Activated naive CD4-positive, alpha-beta T cell treated with anti-CD3 and anti-CD28 coated beads, Interleukin-2, amount 10 ng/mL, durations not matched to agents 7 days and 5 days (primary cell): ENCODE results near the gene LRP6.

ENCODE experiments used
- CTCF ChIA-PET: fragments of 350-600 bp; sonication (Branson Sonifier 250); formaldehyde crosslinking; loops from one replicate; lab custom pipeline; 2021; ENCODE audit warnings: antibody characterized with exemption; lab: Charles Lee
- DNase-seq: peaks from one replicate; pipeline ENCODE4 v3.0.0-alpha.2; 2020
- H3K27ac Mint-ChIP-seq: one replicate; pipeline ENCODE4 v1.8.0; 2021; ENCODE audit warnings: mild to moderate bottlenecking, moderate library complexity, mixed read lengths
- H3K27me3 Mint-ChIP-seq: one replicate; pipeline ENCODE4 v1.8.0; 2021; ENCODE audit warnings: mild to moderate bottlenecking, mixed read lengths
- H3K36me3 Mint-ChIP-seq: one replicate; pipeline ENCODE4 v1.8.0; 2021; ENCODE audit warnings: mixed read lengths
- H3K4me1 Mint-ChIP-seq: one replicate; pipeline ENCODE4 v1.8.0; 2021; ENCODE audit warnings: mixed read lengths
- H3K4me3 Mint-ChIP-seq: one replicate; pipeline ENCODE4 v1.8.0; 2021; ENCODE audit warnings: mild to moderate bottlenecking, moderate library complexity, mixed read lengths
- H3K9me3 Mint-ChIP-seq: one replicate; pipeline ENCODE4 v1.8.0; 2021; ENCODE audit warnings: mixed read lengths

The LRP6 gene

DNA sequence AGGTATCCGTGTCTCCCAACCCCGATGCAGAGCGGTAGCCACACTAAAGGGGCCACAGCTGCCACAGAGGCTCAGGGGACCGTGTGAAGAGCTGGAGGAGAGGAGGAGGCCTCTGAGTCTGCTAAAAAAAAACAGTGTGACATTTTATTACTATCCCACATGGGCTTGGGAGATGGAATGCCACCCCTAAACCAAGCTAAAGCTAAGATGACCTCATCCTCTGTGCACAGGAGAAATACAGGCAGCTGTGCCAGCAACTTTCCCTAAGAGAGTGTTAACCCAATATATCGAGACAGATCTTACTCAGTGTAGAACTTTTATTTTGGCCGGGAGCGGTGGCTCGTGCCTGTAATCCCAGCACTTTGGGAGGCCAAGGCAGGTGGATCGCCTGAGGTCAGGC, 178.1 kb downstream of the LRP6 start:
- Mint-ChIP-seq H3K36me3 (peaks cover 6% of the 10 kb centered on the region), H3K4me3 (no peak overlapping the region), H3K4me1 (no peaks in the 10 kb centered on the region), H3K9me3 (no peaks in the 10 kb centered on the region), H3K27me3 (peaks cover 4% of the 10 kb centered on the region), H3K27ac (no peak overlapping the region)
- DNase-seq = no peak
- CTCF ChIA-PET = interaction anchor here (0.6 kb wide), 1 partner anchor 246 kb away, joined by 3 read pairs; no protein-coding TSS in a partner anchor

- peaks cover 6% of the 10 kb centered on the region for H3K36me3 Mint-ChIP-seq
- no peak overlapping the region for H3K27ac Mint-ChIP-seq
- CTCF ChIA-PET = no interaction called here
These were observed 178.7 kb downstream of the LRP6 start for GRCh38 chr12:12088147-12088546.

DNA sequence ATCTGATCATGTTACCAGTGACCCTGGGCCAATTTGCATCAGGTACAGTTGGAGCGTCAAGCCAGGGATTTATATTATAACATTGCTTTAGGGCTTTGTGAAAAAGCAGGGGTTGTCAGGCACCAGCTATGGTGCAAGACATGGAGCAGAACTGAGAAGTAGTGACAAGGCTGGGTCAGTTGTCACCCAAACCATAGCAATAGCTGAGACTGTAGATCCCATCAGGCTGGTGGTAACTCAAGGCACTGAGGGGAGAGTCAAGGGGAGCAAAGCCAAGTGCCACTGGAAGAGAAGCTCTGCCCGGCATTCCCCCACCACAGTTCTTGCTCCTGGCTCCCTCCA, 179.2 kb downstream of the LRP6 start:
- Mint-ChIP-seq H3K4me3 (no peak overlapping the region), H3K36me3 (peaks cover 6% of the 10 kb centered on the region), H3K27me3 (peaks cover 4% of the 10 kb centered on the region), H3K9me3 (no peaks in the 10 kb centered on the region), H3K27ac (no peak overlapping the region), H3K4me1 (no peaks in the 10 kb centered on the region)
- no peak for DNase-seq
- CTCF ChIA-PET = interaction anchor here (0.8 kb wide), 1 partner anchor 15 kb away, joined by 4 read pairs; no protein-coding TSS in a partner anchor

More at GRCh38 chr12:12088147-12088546, 178.7 kb downstream of the LRP6 start:
- Mint-ChIP-seq H3K9me3 (no peaks in the 10 kb centered on the region), H3K4me3 (no peak overlapping the region), H3K27me3 (peaks cover 4% of the 10 kb centered on the region), H3K4me1 (no peaks in the 10 kb centered on the region)
- no peak for DNase-seq

DNA sequence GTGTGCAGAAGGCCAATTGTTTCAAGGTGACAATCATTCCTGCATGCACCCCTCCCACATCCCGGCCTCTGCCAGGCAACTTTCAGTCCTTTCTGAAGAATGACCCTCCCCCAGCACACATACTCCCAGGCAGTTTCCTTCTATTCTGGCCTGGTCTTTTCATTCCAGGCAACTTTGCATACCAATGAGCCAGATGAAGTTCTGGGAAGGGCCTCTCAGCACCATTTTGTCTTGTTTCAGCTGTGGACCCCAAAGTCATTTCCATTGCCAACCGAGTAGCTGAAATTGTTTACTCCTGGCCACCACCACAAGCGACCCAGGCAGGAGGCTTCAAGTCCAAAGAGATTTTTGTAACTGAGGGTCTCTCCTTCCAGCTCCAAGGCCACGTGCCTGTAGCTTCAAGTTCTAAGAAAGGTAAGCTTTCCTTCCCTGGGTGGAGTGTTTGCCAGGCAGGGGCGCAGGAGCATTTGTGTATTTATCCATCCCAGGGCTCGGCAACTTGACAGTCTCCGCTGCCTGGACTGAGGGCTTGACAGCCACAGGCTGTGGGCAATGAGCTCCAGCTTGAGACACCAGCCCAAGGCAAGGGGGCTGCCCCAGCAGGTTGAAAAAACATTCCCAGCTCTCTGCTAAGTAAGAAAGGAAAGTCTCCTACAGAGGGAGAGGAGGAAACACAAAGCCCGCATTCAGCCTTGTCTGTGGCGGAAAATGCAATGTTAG, 179.7 kb downstream of the LRP6 start:
- H3K9me3 Mint-ChIP-seq = no peaks in the 10 kb centered on the region
- H3K27me3 Mint-ChIP-seq = peaks cover 4% of the 10 kb centered on the region
- no peak overlapping the region for H3K4me3 Mint-ChIP-seq

DNA sequence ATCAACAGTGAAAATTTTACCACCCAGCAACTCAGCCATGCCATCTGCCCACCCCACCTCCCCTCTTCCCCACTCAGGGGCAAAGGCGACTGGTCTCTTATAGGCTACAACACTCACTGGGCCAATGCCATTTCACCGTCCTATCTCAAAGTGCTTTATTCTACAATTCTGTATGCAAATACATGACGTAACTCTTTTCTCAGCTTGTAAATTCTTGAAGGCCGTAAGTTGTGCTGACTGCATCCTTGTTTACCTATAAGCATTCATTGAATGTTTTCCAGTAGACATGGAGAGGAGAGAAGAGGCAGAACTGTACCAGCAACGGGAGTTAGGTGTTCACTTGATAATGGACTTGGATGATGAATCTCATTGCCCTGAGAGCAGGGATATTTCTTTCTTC, 180.5 kb downstream of the LRP6 start:
- H3K9me3 Mint-ChIP-seq = no peaks in the 10 kb centered on the region
- peaks cover 6% of the 10 kb centered on the region for H3K36me3 Mint-ChIP-seq
- peaks cover 3% of the 10 kb centered on the region for H3K27me3 Mint-ChIP-seq
- no peak for DNase-seq
- H3K27ac Mint-ChIP-seq = no peak overlapping the region
- H3K4me3 Mint-ChIP-seq = no peak overlapping the region
- H3K4me1 Mint-ChIP-seq = peaks cover 4% of the 10 kb centered on the region
- CTCF ChIA-PET = no interaction called here

More for the DNA sequence above, 179.7 kb downstream of the LRP6 start:
- Mint-ChIP-seq H3K36me3 (peaks cover 6% of the 10 kb centered on the region), H3K27ac (no peak overlapping the region), H3K4me1 (no peaks in the 10 kb centered on the region)
- CTCF ChIA-PET = interaction anchor here (0.6 to 0.8 kb wide), 2 partner anchors 9 to 14 kb away, joined by 3 to 4 read pairs; no protein-coding TSS in a partner anchor
- DNase-seq = no peak

DNA sequence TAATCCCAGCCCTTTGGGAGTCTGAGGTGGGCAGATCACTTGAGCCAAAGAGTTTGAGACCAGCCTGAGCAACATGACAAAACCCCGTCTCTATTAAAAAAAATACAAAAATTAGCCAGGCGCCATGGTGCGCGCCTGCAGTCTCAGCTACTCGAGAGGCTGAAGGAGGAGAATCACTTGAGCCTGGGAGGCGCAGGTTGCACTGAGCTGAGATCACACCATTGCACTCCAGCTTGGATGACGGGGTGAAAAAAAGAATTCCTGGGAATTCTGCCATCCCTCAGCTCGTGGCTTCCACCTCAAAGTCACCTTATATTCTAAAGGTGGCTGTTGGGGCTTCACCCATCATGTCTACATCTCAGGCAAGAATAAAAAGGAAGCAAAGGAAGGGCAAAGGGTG, 183.2 kb downstream of the LRP6 start:
- CTCF ChIA-PET = no interaction called here
- H3K36me3 Mint-ChIP-seq = peaks cover 5% of the 10 kb centered on the region
- DNase-seq = no peak
- no peaks in the 10 kb centered on the region for H3K27me3 Mint-ChIP-seq
- peaks cover 4% of the 10 kb centered on the region for H3K4me1 Mint-ChIP-seq
- no peak overlapping the region for H3K4me3 Mint-ChIP-seq
- no peaks in the 10 kb centered on the region for H3K9me3 Mint-ChIP-seq
- no peak overlapping the region for H3K27ac Mint-ChIP-seq

DNA sequence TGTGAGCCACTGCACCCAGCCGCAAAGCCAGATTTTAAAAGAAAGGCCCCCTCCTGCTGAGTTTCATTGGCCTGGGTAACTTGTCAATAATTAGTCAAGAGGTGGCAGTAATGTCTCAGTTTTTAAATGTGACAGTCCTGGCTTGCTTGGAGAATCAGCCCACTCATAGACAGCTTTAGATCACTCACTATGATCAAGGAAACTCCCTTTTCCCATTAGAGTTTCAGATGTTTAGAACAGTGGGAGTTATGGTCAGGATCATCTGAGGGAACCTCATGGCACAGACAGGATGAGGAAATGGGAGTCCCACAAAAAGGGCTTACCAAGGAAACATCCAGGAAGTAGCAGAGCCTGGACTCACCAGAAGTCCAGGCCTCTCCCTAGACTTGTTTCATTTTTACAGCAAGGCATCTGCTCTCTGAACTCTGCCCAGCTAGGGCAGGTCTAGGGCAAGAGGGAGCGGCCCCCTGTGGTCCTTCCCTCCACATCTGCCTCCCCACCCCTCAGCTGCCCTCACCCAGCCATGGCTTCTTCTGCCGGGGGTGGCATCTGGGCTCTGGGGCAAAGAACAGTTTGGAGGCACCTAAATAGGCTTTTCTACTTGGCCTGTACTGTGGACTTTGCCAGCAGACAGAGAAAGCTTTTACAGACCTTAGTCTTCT, 184.9 kb downstream of the LRP6 start:
- no peak overlapping the region for H3K4me3 Mint-ChIP-seq
- CTCF ChIA-PET = interaction anchor here (1.0 to 2.0 kb wide), 3 partner anchors 10 to 251 kb away, joined by 3 to 12 read pairs (median 3); no protein-coding TSS in a partner anchor
- H3K27me3 Mint-ChIP-seq = no peaks in the 10 kb centered on the region
- peaks cover 4% of the 10 kb centered on the region for H3K4me1 Mint-ChIP-seq
- H3K27ac Mint-ChIP-seq = no peak overlapping the region
- H3K36me3 Mint-ChIP-seq = no peaks in the 10 kb centered on the region
- no peaks in the 10 kb centered on the region for H3K9me3 Mint-ChIP-seq
- no peak for DNase-seq

- CTCF ChIA-PET = no interaction called here
- H3K4me3 Mint-ChIP-seq = no peak overlapping the region
- H3K9me3 Mint-ChIP-seq = no peaks in the 10 kb centered on the region
- DNase-seq = no peak
- H3K36me3 Mint-ChIP-seq = no peaks in the 10 kb centered on the region
- H3K27ac Mint-ChIP-seq = no peak overlapping the region
- peaks cover 4% of the 10 kb centered on the region for H3K4me1 Mint-ChIP-seq
- H3K27me3 Mint-ChIP-seq = no peaks in the 10 kb centered on the region
These were observed 187.6 kb downstream of the LRP6 start for GRCh38 chr12:12079291-12079690.

DNA sequence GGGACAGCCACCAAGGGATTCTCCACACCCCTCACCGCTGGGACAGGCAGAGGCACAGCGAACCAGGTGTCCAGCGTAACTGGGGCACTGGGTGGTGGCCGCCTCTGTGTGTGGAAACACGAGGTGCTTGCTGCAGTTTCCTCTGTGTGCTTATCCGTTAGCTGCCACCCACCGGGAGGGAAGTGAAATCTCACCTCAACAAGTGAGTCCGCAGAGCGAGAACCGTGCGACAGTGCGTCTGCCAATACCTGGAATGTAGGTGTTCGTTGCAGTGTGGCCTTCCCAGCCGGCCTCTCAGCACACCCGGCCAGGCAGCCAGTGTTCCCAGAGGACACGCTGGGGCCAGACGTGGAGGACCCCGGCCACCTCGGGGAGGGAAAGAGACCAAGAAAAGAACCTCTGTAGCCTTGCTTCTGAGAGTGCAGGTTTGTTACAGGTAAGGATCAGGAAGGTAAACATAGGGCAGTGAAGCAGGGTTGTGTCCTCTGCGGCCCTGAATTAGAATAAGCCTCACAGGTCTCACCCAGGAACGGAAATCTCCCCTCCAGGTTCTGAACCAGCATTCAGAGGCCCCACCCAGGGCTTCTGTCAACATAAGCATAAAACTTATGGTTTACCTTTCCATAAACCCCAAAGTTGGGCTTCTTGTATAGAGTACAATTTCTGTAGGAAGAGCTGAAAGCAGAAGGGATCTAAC, 194.6 kb downstream of the LRP6 start:
- CTCF ChIA-PET = interaction anchor here (0.6 to 1.7 kb wide), 11 partner anchors 10 to 517 kb away, joined by 3 to 11 read pairs (median 3); no protein-coding TSS in a partner anchor
- peaks cover 4% of the 10 kb centered on the region for H3K36me3 Mint-ChIP-seq
- H3K27me3 Mint-ChIP-seq = peaks cover 6% of the 10 kb centered on the region
- H3K27ac Mint-ChIP-seq = peak overlapping the region; percentile 91
- peak; percentile 78 for DNase-seq
- peaks cover 37% of the 10 kb centered on the region for H3K4me1 Mint-ChIP-seq
- no peaks in the 10 kb centered on the region for H3K9me3 Mint-ChIP-seq
- peak overlapping the region; percentile 83 for H3K4me3 Mint-ChIP-seq

- no peaks in the 10 kb centered on the region for H3K9me3 Mint-ChIP-seq
- CTCF ChIA-PET = interaction anchor here (0.6 to 1.7 kb wide), 11 partner anchors 11 to 518 kb away, joined by 3 to 11 read pairs (median 3); no protein-coding TSS in a partner anchor
- H3K27ac Mint-ChIP-seq = peak within 1 kb of the TSS; percentile 91
- peak within 1 kb of the TSS; percentile 83 for H3K4me3 Mint-ChIP-seq
- peaks cover 6% of the 10 kb centered on the region for H3K27me3 Mint-ChIP-seq
- peaks cover 4% of the 10 kb centered on the region for H3K36me3 Mint-ChIP-seq
- peak; percentile 58 for DNase-seq
- peaks cover 37% of the 10 kb centered on the region for H3K4me1 Mint-ChIP-seq
These were observed 195.9 kb downstream of the LRP6 start, which contains the start of gene BCL2L14 for GRCh38 chr12:12070674-12071656. TSS of gene BCL2L14 (plus strand) at chr12:12070939. CDS start at chr12:12079306, 8,367 bp downstream.

- peaks cover 6% of the 10 kb centered on the region for H3K27me3 Mint-ChIP-seq
- peak overlapping the region; percentile 91 for H3K27ac Mint-ChIP-seq
- H3K9me3 Mint-ChIP-seq = no peaks in the 10 kb centered on the region
- no peak for DNase-seq
- peaks cover 37% of the 10 kb centered on the region for H3K4me1 Mint-ChIP-seq
- peaks cover 4% of the 10 kb centered on the region for H3K36me3 Mint-ChIP-seq
- CTCF ChIA-PET = no interaction called here
- peak overlapping the region; percentile 83 for H3K4me3 Mint-ChIP-seq
These were observed 196.9 kb downstream of the LRP6 start for GRCh38 chr12:12069821-12070548.

DNA sequence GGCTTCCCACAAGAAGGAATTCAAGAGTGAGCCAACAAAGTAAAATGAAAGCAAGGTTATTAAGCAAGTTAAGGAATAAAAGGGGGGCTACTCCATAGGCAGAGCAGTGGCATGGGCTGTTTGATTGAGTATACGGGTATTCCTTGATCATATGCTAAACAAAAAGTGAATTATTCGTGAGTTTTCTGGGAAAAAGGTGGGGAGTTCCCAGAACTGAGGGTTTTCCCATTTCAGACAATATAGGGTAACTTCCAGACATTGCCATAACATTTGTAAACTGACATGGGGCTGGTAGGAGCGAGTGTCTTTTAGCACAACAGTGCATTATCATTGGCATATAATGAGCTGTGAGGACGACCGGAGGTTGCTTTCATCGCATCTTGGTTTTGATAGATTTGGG, 198.1 kb downstream of the LRP6 start:
- Mint-ChIP-seq H3K4me1 (peaks cover 37% of the 10 kb centered on the region), H3K27ac (peak overlapping the region; percentile 50), H3K27me3 (peaks cover 6% of the 10 kb centered on the region), H3K4me3 (no peak overlapping the region), H3K36me3 (peaks cover 4% of the 10 kb centered on the region), H3K9me3 (no peaks in the 10 kb centered on the region)
- no peak for DNase-seq
- CTCF ChIA-PET = interaction anchor here (0.7 kb wide), 1 partner anchor 332 kb away, joined by 5 read pairs; no protein-coding TSS in a partner anchor
